Esophagus squamous epithelium (tissue), 5 donors: ENCODE results near the gene TRMU. TPM values are rescaled to one million over a fixed set of nuclear protein-coding genes. Genes with fewer than 3 reads are reported as not detected.

Source experiments
- DNase-seq: peaks from one replicate; lab custom pipeline; 2025; lab: John Stamatoyannopoulos, UW
- H3K27ac ChIP-seq, 4 donors: fragments of 200-600 bp; sonication (generic); one replicate each; pipeline ENCODE4 v1.5.1; 2016 to 2019; ENCODE audit warnings: mild to moderate bottlenecking in 1 of 4
- H3K27me3 ChIP-seq, 4 donors: fragments of 200-600 bp; sonication (generic); 1 replicate in 3 of 4; 2 replicates in 1 of 4; pipeline versions ENCODE4 v1.5.1 to v1.6.0; 2017 to 2021; ENCODE audit warnings: antibody characterized with exemption in 1 of 4
- H3K36me3 ChIP-seq, 3 donors: fragments of 200-600 bp; sonication (generic); one replicate each; pipeline ENCODE4 v1.5.1; 2016 to 2019
- H3K4me1 ChIP-seq, 3 donors: fragments of 200-600 bp; sonication (generic); one replicate each; pipeline ENCODE4 v1.5.1; 2017 to 2019
- H3K4me3 ChIP-seq, 4 donors: fragments of 200-600 bp; sonication (generic); 1 replicate in 3 of 4; 2 replicates in 1 of 4; pipeline ENCODE4 v1.5.1; 2016 to 2019; ENCODE audit warnings: mild to moderate bottlenecking in 2 of 4, moderate library complexity in 1 of 4
- H3K9me3 ChIP-seq, 3 donors: fragments of 200-600 bp; sonication (generic); one replicate each; pipeline ENCODE4 v1.5.1; 2016 to 2019
- CTCF ChIP-seq, 6 experiments: fragments of 450-650 bp in 4 of 6; fragments of 200-600 bp in 2 of 6; sonication (generic) in 2 of 6; IDR thresholded peaks; one replicate each; pipeline ENCODE4 v1.5.1; 2016 to 2019; ENCODE audit warnings: antibody characterized with exemption in 6 of 6, mild to moderate bottlenecking in 4 of 6, moderate library complexity in 4 of 6
- POLR2A ChIP-seq, 4 donors: fragments of 450-650 bp; IDR thresholded peaks; one replicate each; pipeline ENCODE4 v1.6.1; 2017; ENCODE audit warnings: antibody characterized with exemption in 4 of 4, mild to moderate bottlenecking in 4 of 4, moderate library complexity in 3 of 4
- WGBS, 2 donors: methylation state at CpG; one replicate each; pipeline ENCODE4 v1.1.5; 2018; 5-methylcytosine and 5-hydroxymethylcytosine counted together
- intact Hi-C: fragments of 100-400 bp; cut with DNase I; formaldehyde crosslinking; loops from one replicate; pipeline ENCODE4 v1.15.0; 2022
- total RNA-seq, 4 donors: library from RNA; depleted of rRNA; stranded (reverse); fragments of >200 nt; gene quantifications; one replicate each; pipeline ENCODE4 v1.1.0, GENCODE V29; 2016
- donor health status: DM: yes; HTN: yes; CAD: no.

The TRMU gene
- total RNA-seq, 4 donors from 2014 or later: 17.7 to 43.1 (median 32.5) TPM

- 75 to 90% methylated on average over 12 to 17 of the region's 19 CpGs for WGBS, 2 donors
Measured at GRCh38 chr22:46366327-46366731, 30.8 kb downstream of the TRMU start.

GRCh38 chr22:46366801-46367706 lies 31.5 kb downstream of the TRMU start:
- DNase-seq: no peak
- intact Hi-C loops: loop anchor here (5.0 kb wide), 1 partner anchor 175 kb away; no protein-coding TSS in a partner anchor
- H3K36me3 ChIP-seq: peaks cover 7 to 69% (median 29%) of the 10 kb centered on the region in 3 donors
- H3K27ac ChIP-seq: no peak overlapping the region
- H3K4me1 ChIP-seq: peaks cover 0 to 27% (median 0%) of the 10 kb centered on the region in 3 donors
- peaks cover 0 to 35% (median 0%) of the 10 kb centered on the region in 4 donors for H3K27me3 ChIP-seq
- no peaks in the 10 kb centered on the region for H3K9me3 ChIP-seq
- TF ChIP-seq CTCF (IDR thresholded peaks at IDR 0.05) (no peak), POLR2A (IDR thresholded peaks at IDR 0.05) (no peak)
- 40 to 66% methylated on average over 8 of the region's 45 CpGs for WGBS, 2 donors
- peak overlapping the region in 1 of 4 donors; percentile 7 for H3K4me3 ChIP-seq

More at GRCh38 chr22:46366327-46366731, 30.8 kb downstream of the TRMU start:
- H3K4me1 ChIP-seq: peaks cover 0 to 24% (median 0%) of the 10 kb centered on the region in 3 donors
- TF ChIP-seq CTCF (IDR thresholded peaks at IDR 0.05) (no peak), POLR2A (IDR thresholded peaks at IDR 0.05) (no peak)
- H3K36me3 ChIP-seq: peaks cover 7 to 75% (median 33%) of the 10 kb centered on the region in 3 donors
- H3K27ac ChIP-seq: no peak overlapping the region
- DNase-seq: no peak
- H3K4me3 ChIP-seq: no peak overlapping the region
- H3K9me3 ChIP-seq: no peaks in the 10 kb centered on the region
- peaks cover 0 to 35% (median 0%) of the 10 kb centered on the region in 4 donors for H3K27me3 ChIP-seq
- intact Hi-C loops: loop anchor here (5.0 kb wide), 1 partner anchor 176 kb away; no protein-coding TSS in a partner anchor

GRCh38 chr22:46367707-46368191 lies 32.2 kb downstream of the TRMU start:
- Histone ChIP-seq H3K9me3 (no peaks in the 10 kb centered on the region), H3K27ac (no peak overlapping the region), H3K4me1 (peaks cover 0 to 31% (median 0%) of the 10 kb centered on the region in 3 donors), H3K4me3 (peak overlapping the region in 1 of 4 donors; percentile 7), H3K27me3 (peaks cover 0 to 35% (median 0%) of the 10 kb centered on the region in 4 donors), H3K36me3 (peaks cover 7 to 62% (median 29%) of the 10 kb centered on the region in 3 donors)
- DNase-seq: no peak
- 21 to 34% methylated on average over 14 to 19 of the region's 19 CpGs for WGBS, 2 donors
- TF ChIP-seq POLR2A (IDR thresholded peaks at IDR 0.05) (no peak), CTCF (IDR thresholded peaks at IDR 0.05) (peak; percentile 85 to 96 (median 92))
- intact Hi-C loops: loop anchor here (5.0 kb wide), 1 partner anchor 175 kb away; no protein-coding TSS in a partner anchor

DNA sequence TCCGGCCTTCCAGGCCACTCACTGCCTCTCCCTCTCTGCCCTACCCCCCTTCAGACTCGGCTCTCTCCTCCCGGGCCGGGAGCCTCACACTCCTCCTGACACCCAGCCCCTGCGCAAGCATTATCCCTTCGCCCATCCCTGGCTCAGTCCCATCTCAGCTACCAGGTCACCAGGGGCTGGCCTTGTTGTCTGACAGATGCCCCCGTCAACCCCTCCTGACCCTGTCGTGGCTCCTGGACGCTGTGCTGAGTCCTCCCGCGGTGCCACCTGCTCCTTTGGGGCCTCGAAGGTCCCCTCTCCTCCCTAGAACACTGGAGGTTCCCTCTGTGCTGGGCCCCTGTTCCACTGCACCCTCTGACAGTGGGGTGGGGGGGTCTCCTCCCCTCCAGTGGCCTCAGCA lies 32.9 kb downstream of the TRMU start:
- Histone ChIP-seq H3K9me3 (no peaks in the 10 kb centered on the region), H3K36me3 (peaks cover 7 to 55% (median 22%) of the 10 kb centered on the region in 3 donors), H3K27ac (no peak overlapping the region), H3K4me1 (peaks cover under 1 to 37% (median 5%) of the 10 kb centered on the region in 3 donors), H3K27me3 (peaks cover 0 to 35% (median 0%) of the 10 kb centered on the region in 4 donors), H3K4me3 (no peak overlapping the region)
- intact Hi-C loops: loop anchor here (5.0 kb wide), 1 partner anchor 174 kb away; no protein-coding TSS in a partner anchor
- no peak for DNase-seq
- WGBS, 2 donors: 78 to 84% methylated on average over 11 to 12 of the region's 12 CpGs
- TF ChIP-seq CTCF (IDR thresholded peaks at IDR 0.05) (no peak), POLR2A (IDR thresholded peaks at IDR 0.05) (no peak)
